GM21529 (cell line): ENCODE data around the gene GRAP2.
"Not testable (repeated sequence)": the region's sequence is repeated elsewhere in the genome, so short reads cannot be mapped to it uniquely, and the experiment has no call there.

Source experiments
- ATAC-seq: cut with Tn5 transposase; IDR thresholded peaks from one replicate; pipeline ENCODE4 v1.9.1; 2021; ENCODE audit not compliant: unreplicated experiment

GRAP2 gene

GRCh38 chr22:39896313-39896996, 4.4 kb upstream of the GRAP2 start:
- no peak for ATAC-seq

GRCh38 chr22:39897841-39898240, 3.0 kb upstream of the GRAP2 start:
- ATAC-seq = no peak

GRCh38 chr22:39898997-39899396, 1.9 kb upstream of the GRAP2 start:
- ATAC-seq = peak; percentile 74

GRCh38 chr22:39901565-39902146, 772 bp downstream of the GRAP2 start:
- ATAC-seq = no peak

GRCh38 chr22:39904024-39904423, 3.1 kb downstream of the GRAP2 start:
- ATAC-seq = not testable (repeated sequence)

- ATAC-seq = no peak
Measured at GRCh38 chr22:39904862-39905261, 4.0 kb downstream of the GRAP2 start.

- ATAC-seq = no peak
Measured at GRCh38 chr22:39905687-39906086, 4.8 kb downstream of the GRAP2 start.

- ATAC-seq = no peak
Measured at GRCh38 chr22:39906207-39906606, 5.3 kb downstream of the GRAP2 start.

- ATAC-seq = no peak
Measured at GRCh38 chr22:39907047-39907446, 6.2 kb downstream of the GRAP2 start.

GRCh38 chr22:39907605-39908097, 6.8 kb downstream of the GRAP2 start:
- no peak for ATAC-seq

- ATAC-seq = no peak
Measured at GRCh38 chr22:39908136-39908535, 7.3 kb downstream of the GRAP2 start.

- no peak for ATAC-seq
Measured at GRCh38 chr22:39908737-39909136, 7.9 kb downstream of the GRAP2 start.

- no peak for ATAC-seq
Measured at GRCh38 chr22:39910876-39911613, 10.2 kb downstream of the GRAP2 start.

- no peak for ATAC-seq
Measured at GRCh38 chr22:39913321-39913720, 12.4 kb downstream of the GRAP2 start.

- no peak for ATAC-seq
Measured at GRCh38 chr22:39913886-39914285, 13.0 kb downstream of the GRAP2 start.

GRCh38 chr22:39914584-39914983, 13.7 kb downstream of the GRAP2 start:
- no peak for ATAC-seq

GRCh38 chr22:39915295-39915726, 14.4 kb downstream of the GRAP2 start:
- ATAC-seq = no peak

GRCh38 chr22:39916496-39916895, 15.6 kb downstream of the GRAP2 start:
- no peak for ATAC-seq

- no peak for ATAC-seq
Measured at GRCh38 chr22:39917197-39917643, 16.3 kb downstream of the GRAP2 start.

GRCh38 chr22:39917776-39918495, 17.1 kb downstream of the GRAP2 start:
- no peak for ATAC-seq

- no peak for ATAC-seq
Measured at GRCh38 chr22:39920134-39920743, 19.4 kb downstream of the GRAP2 start.
